ENCODE data around the gene LIMCH1.

LIMCH1 gene

GRCh38 chr4:41506130-41506529, 31.8 kb upstream of the LIMCH1 start:
- no peak for DNase-seq (ENCODE audit: low read depth)
- TF ChIP-seq CTCF (conservative IDR thresholded peaks at IDR 0.05; ENCODE audit: low read depth, low read length), result no peak
- no peak overlapping the region for H3K4me3 ChIP-seq (ENCODE audit: low read depth, low read length)

- no peak for TF ChIP-seq CTCF (conservative IDR thresholded peaks at IDR 0.05; ENCODE audit: low read depth, low read length)
- no peak for DNase-seq (ENCODE audit: low read depth)
- H3K4me3 ChIP-seq (ENCODE audit: low read depth, low read length), result no peak overlapping the region
These were observed 30.5 kb upstream of the LIMCH1 start for GRCh38 chr4:41507291-41507947.

GRCh38 chr4:41509451-41509866, 28.5 kb upstream of the LIMCH1 start:
- H3K4me3 ChIP-seq (ENCODE audit: low read depth, low read length), result no peak overlapping the region
- no peak for DNase-seq (ENCODE audit: low read depth)
- TF ChIP-seq CTCF (conservative IDR thresholded peaks at IDR 0.05; ENCODE audit: low read depth, low read length), result no peak

GRCh38 chr4:41510179-41510578, 27.8 kb upstream of the LIMCH1 start:
- DNase-seq (ENCODE audit: low read depth), result no peak
- no peak overlapping the region for H3K4me3 ChIP-seq (ENCODE audit: low read depth, low read length)
- TF ChIP-seq CTCF (conservative IDR thresholded peaks at IDR 0.05; ENCODE audit: low read depth, low read length), result no peak

GRCh38 chr4:41512136-41512535, 25.8 kb upstream of the LIMCH1 start:
- H3K4me3 ChIP-seq (ENCODE audit: low read depth, low read length), result no peak overlapping the region
- no peak for TF ChIP-seq CTCF (conservative IDR thresholded peaks at IDR 0.05; ENCODE audit: low read depth, low read length)
- DNase-seq (ENCODE audit: low read depth), result no peak

- no peak overlapping the region for H3K4me3 ChIP-seq (ENCODE audit: low read depth, low read length)
- TF ChIP-seq CTCF (conservative IDR thresholded peaks at IDR 0.05; ENCODE audit: low read depth, low read length), result no peak
- no peak for DNase-seq (ENCODE audit: low read depth)
These were observed 25.4 kb upstream of the LIMCH1 start for GRCh38 chr4:41512596-41512995.

GRCh38 chr4:41514169-41514568, 23.8 kb upstream of the LIMCH1 start:
- no peak for DNase-seq (ENCODE audit: low read depth)
- H3K4me3 ChIP-seq (ENCODE audit: low read depth, low read length), result no peak overlapping the region
- no peak for TF ChIP-seq CTCF (conservative IDR thresholded peaks at IDR 0.05; ENCODE audit: low read depth, low read length)
